HUES48 (cell line): Measurements from ENCODE around the gene NRXN2.
"Not testable (repeated sequence)": the region's sequence is repeated elsewhere in the genome, so short reads cannot be mapped to it uniquely, and the experiment has no call there.

ENCODE experiments used
- H3K27ac ChIP-seq: one replicate; pipeline ENCODE4 v1.7.0; 2013; ENCODE audit warnings: low read depth, low read length, inconsistent platforms
- H3K27me3 ChIP-seq: 2 replicates; pipeline ENCODE4 v1.6.1; 2013; ENCODE audit warnings: mild to moderate bottlenecking, low read length; ENCODE audit not compliant: control insufficient read depth, insufficient read depth
- H3K36me3 ChIP-seq: 2 replicates; pipeline ENCODE4 v1.6.1; 2013; ENCODE audit warnings: low read length; ENCODE audit not compliant: control insufficient read depth, insufficient read depth
- H3K4me1 ChIP-seq: 2 replicates; pipeline ENCODE4 v1.6.1; 2013; ENCODE audit warnings: mild to moderate bottlenecking, low read length; ENCODE audit not compliant: control insufficient read depth, insufficient read depth
- H3K4me3 ChIP-seq: 2 replicates; pipeline ENCODE4 v1.5.1; 2013; ENCODE audit warnings: mild to moderate bottlenecking, low read depth, low read length
- H3K9ac ChIP-seq: 2 replicates; pipeline ENCODE4 v1.6.1; 2013; ENCODE audit warnings: mild to moderate bottlenecking, low read depth, low read length, moderate library complexity
- H3K9me3 ChIP-seq: 2 replicates; pipeline ENCODE4 v1.6.1; 2013; ENCODE audit warnings: low read length; ENCODE audit not compliant: control insufficient read depth, insufficient read depth

Gene NRXN2

GRCh38 chr11:64679846-64680245 lies 43.2 kb downstream of the NRXN2 start:
- no peak overlapping the region for H3K4me3 ChIP-seq

DNA sequence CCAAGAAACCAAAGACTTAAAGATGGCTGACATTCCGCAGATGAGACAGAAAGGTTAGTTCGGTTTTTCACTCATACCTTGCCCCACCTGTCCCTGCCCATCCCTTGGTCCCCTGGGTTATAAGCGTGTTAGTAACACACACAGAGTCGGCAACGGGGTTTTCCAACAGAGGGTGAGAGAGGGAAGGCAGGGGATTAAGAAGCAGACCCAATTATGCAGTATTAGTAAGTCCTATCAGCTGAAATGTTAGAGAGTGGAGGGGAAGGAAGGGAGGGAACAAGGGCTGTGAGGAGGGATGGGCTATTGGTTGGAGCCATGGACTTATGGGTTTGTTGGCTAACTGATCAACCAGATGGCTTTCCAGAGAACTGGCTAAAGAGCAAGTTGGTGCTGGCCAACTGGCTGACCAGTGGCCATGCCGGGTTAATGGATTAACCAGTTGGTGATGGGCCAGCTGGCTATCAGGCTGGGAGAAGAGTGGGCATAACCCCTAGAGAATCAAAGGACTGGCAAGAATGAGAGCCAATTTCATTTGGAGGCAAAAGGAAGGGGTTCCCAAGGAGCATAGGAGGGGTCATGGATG lies 45.5 kb downstream of the NRXN2 start:
- no peak overlapping the region for H3K27ac ChIP-seq
- no peaks in the 10 kb centered on the region for H3K4me1 ChIP-seq
- H3K9ac ChIP-seq: no peak overlapping the region
- H3K36me3 ChIP-seq: no peaks in the 10 kb centered on the region
- H3K9me3 ChIP-seq: no peaks in the 10 kb centered on the region
- H3K27me3 ChIP-seq: peaks cover 11% of the 10 kb centered on the region
- no peak overlapping the region for H3K4me3 ChIP-seq

More at GRCh38 chr11:64679846-64680245, 43.2 kb downstream of the NRXN2 start:
- H3K36me3 ChIP-seq: no peaks in the 10 kb centered on the region
- no peak overlapping the region for H3K9ac ChIP-seq
- no peak overlapping the region for H3K27ac ChIP-seq
- H3K27me3 ChIP-seq: peaks cover 3% of the 10 kb centered on the region
- no peaks in the 10 kb centered on the region for H3K9me3 ChIP-seq
- H3K4me1 ChIP-seq: no peaks in the 10 kb centered on the region

DNA sequence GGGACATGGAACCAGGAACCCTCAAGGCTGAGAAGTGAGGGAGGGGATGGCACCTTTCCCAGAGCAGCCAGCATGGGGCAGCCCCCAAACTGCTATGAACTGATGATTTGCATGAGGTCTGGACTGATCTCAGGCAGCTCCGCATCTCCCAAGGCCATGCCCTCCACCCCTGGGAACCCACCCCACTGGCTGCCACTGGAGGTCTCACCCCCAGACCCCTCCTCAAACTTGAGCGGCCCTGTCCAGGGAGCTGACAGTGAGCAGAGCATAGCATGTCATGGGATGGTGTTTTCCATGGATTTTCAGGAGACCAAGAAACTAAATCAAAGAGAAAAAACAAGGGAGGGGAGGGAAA lies 46.8 kb downstream of the NRXN2 start:
- Histone ChIP-seq H3K27me3 (peaks cover 11% of the 10 kb centered on the region), H3K27ac (no peak overlapping the region), H3K4me1 (no peaks in the 10 kb centered on the region), H3K9ac (no peak overlapping the region), H3K4me3 (no peak overlapping the region), H3K36me3 (no peaks in the 10 kb centered on the region), H3K9me3 (no peaks in the 10 kb centered on the region)

- Histone ChIP-seq H3K36me3 (no peaks in the 10 kb centered on the region), H3K27ac (no peak overlapping the region), H3K4me1 (no peaks in the 10 kb centered on the region), H3K4me3 (no peak overlapping the region), H3K27me3 (peaks cover 11% of the 10 kb centered on the region), H3K9me3 (no peaks in the 10 kb centered on the region), H3K9ac (no peak overlapping the region)
These were observed 47.3 kb downstream of the NRXN2 start for GRCh38 chr11:64675450-64676260.

GRCh38 chr11:64674774-64675173 lies 48.2 kb downstream of the NRXN2 start:
- no peaks in the 10 kb centered on the region for H3K9me3 ChIP-seq
- no peak overlapping the region for H3K27ac ChIP-seq
- H3K4me3 ChIP-seq: no peak overlapping the region
- no peaks in the 10 kb centered on the region for H3K36me3 ChIP-seq
- H3K4me1 ChIP-seq: no peaks in the 10 kb centered on the region
- no peak overlapping the region for H3K9ac ChIP-seq
- H3K27me3 ChIP-seq: peaks cover 11% of the 10 kb centered on the region

DNA sequence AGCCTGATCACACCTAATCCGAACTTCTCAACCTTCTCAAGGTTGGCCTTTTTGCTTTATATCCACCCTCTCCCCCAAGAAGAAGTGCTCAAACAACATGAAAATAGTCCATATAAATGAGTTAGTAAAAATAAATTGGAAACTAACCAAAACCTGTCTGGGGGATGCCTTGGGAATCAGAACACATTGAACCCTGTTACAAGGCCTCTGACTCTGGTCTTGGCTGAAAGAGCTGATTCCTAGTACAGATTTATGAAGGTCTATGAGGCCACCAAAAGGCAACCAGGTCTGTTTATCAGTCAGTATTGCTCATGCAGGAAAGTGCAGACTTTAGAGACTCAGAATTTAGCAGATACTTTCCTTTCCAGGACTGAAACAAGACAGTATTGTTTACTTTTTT lies 49.7 kb downstream of the NRXN2 start:
- Histone ChIP-seq H3K27me3 (peaks cover 11% of the 10 kb centered on the region), H3K4me1 (no peaks in the 10 kb centered on the region), H3K9me3 (no peaks in the 10 kb centered on the region)

GRCh38 chr11:64672875-64673274 lies 50.1 kb downstream of the NRXN2 start:
- Histone ChIP-seq H3K4me3 (no peak overlapping the region), H3K36me3 (no peaks in the 10 kb centered on the region), H3K27me3 (peaks cover 11% of the 10 kb centered on the region), H3K9me3 (no peaks in the 10 kb centered on the region), H3K9ac (no peak overlapping the region), H3K4me1 (no peaks in the 10 kb centered on the region), H3K27ac (no peak overlapping the region)

More for the DNA sequence above, 49.7 kb downstream of the NRXN2 start:
- no peak overlapping the region for H3K4me3 ChIP-seq
- H3K27ac ChIP-seq: no peak overlapping the region
- no peaks in the 10 kb centered on the region for H3K36me3 ChIP-seq
- no peak overlapping the region for H3K9ac ChIP-seq

DNA sequence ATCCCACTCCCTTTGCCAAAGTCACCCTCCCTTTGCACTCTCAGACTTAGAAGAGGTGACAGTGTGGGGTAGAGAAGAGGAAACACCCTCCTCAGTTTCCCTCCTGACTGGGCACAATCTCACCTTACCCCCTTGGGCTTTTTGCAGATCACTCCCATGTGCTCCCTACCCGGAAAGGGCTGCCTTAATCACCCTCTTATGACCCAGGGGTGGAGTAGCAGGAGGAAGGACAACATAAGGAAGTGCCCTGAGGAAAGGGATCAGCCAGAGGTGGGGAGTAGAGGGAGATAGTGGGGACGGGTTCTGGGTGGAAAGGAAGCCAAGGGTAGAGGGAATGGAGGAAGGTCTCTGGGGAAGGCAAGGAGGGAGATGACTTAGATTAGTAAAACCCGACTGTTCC lies 52.0 kb downstream of the NRXN2 start:
- Histone ChIP-seq H3K4me1 (no peaks in the 10 kb centered on the region), H3K36me3 (no peaks in the 10 kb centered on the region), H3K9me3 (no peaks in the 10 kb centered on the region), H3K4me3 (no peak overlapping the region), H3K27me3 (peaks cover 8% of the 10 kb centered on the region), H3K27ac (no peak overlapping the region), H3K9ac (no peak overlapping the region)

GRCh38 chr11:64667154-64667745 lies 55.7 kb downstream of the NRXN2 start:
- Histone ChIP-seq H3K9me3 (no peaks in the 10 kb centered on the region), H3K4me1 (no peaks in the 10 kb centered on the region), H3K27me3 (no peaks in the 10 kb centered on the region)

GRCh38 chr11:64665411-64665821 lies 57.6 kb downstream of the NRXN2 start:
- H3K36me3 ChIP-seq: no peaks in the 10 kb centered on the region
- no peaks in the 10 kb centered on the region for H3K4me1 ChIP-seq
- H3K4me3 ChIP-seq: no peak overlapping the region
- H3K27ac ChIP-seq: no peak overlapping the region
- no peaks in the 10 kb centered on the region for H3K9me3 ChIP-seq
- H3K27me3 ChIP-seq: no peaks in the 10 kb centered on the region
- H3K9ac ChIP-seq: no peak overlapping the region

More at GRCh38 chr11:64667154-64667745, 55.7 kb downstream of the NRXN2 start:
- Histone ChIP-seq H3K36me3 (no peaks in the 10 kb centered on the region), H3K4me3 (no peak overlapping the region), H3K27ac (no peak overlapping the region), H3K9ac (no peak overlapping the region)

- not testable (repeated sequence) for H3K36me3 ChIP-seq, H3K4me1 ChIP-seq, H3K4me3 ChIP-seq, H3K9ac ChIP-seq, H3K27ac ChIP-seq, H3K9me3 ChIP-seq, H3K27me3 ChIP-seq
These were observed 58.6 kb downstream of the NRXN2 start for GRCh38 chr11:64664236-64664870.
